H9 (cell line): ENCODE results near the gene RABGEF1. TPM values are rescaled to one million over a fixed set of nuclear protein-coding genes. Genes with fewer than 3 reads are reported as not detected.
A peak's percentile ranks its signal among the peaks of the same experiment; 100 is the strongest.
"Not testable (repeated sequence)": the region's sequence is repeated elsewhere in the genome, so short reads cannot be mapped to it uniquely, and the experiment has no call there.

Experiments used
- DNase-seq: peaks from one replicate; pipeline ENCODE4 v3.0.0-alpha.2; 2017
- H2AFZ ChIP-seq: one replicate; pipeline ENCODE4 v1.6.1; 2013; ENCODE audit warnings: mild to moderate bottlenecking, low read length, control low read depth, moderate library complexity
- H2AK5ac ChIP-seq: 2 replicates; pipeline ENCODE4 v1.6.1; 2013; ENCODE audit warnings: low read length, control low read depth, mixed read lengths; ENCODE audit not compliant: insufficient read length
- H2BK120ac ChIP-seq: one replicate; pipeline ENCODE4 v1.6.1; 2013; ENCODE audit warnings: low read depth, mild to moderate bottlenecking, low read length, control low read depth, inconsistent platforms; ENCODE audit not compliant: poor library complexity, severe bottlenecking
- H2BK12ac ChIP-seq: 2 replicates; pipeline ENCODE4 v1.6.1; 2013; ENCODE audit warnings: low read length, control low read depth, mixed read lengths, low read depth; ENCODE audit not compliant: insufficient read length
- H2BK15ac ChIP-seq: 2 replicates; pipeline ENCODE4 v1.6.1; 2013; ENCODE audit warnings: low read depth, low read length, control low read depth
- H2BK20ac ChIP-seq: one replicate; pipeline ENCODE4 v1.6.1; 2013; ENCODE audit warnings: low read depth, mild to moderate bottlenecking, low read length, control low read depth, inconsistent platforms; ENCODE audit not compliant: poor library complexity, severe bottlenecking
- H2BK5ac ChIP-seq: 2 replicates; pipeline ENCODE4 v1.6.1; 2013; ENCODE audit warnings: low read length, control low read depth, mixed read lengths; ENCODE audit not compliant: insufficient read length
- H3K14ac ChIP-seq: 2 replicates; pipeline ENCODE4 v1.6.1; 2013; ENCODE audit warnings: low read length, control low read depth; ENCODE audit not compliant: insufficient read depth
- H3K18ac ChIP-seq: 2 replicates; pipeline ENCODE4 v1.6.1; 2013; ENCODE audit warnings: low read depth, mild to moderate bottlenecking, mixed read lengths, low read length, control low read depth; ENCODE audit not compliant: insufficient read length
- H3K23ac ChIP-seq: 2 replicates; pipeline ENCODE4 v1.6.1; 2013; ENCODE audit warnings: low read length, control low read depth, mixed read lengths, low read depth; ENCODE audit not compliant: insufficient read length
- H3K23me2 ChIP-seq: 2 replicates; pipeline ENCODE4 v1.6.1; 2013; ENCODE audit warnings: low read depth, mild to moderate bottlenecking, mixed read lengths, low read length, control low read depth; ENCODE audit not compliant: insufficient read length, poor library complexity, severe bottlenecking
- H3K27ac ChIP-seq: 2 replicates; pipeline ENCODE4 v1.5.1; 2013; ENCODE audit warnings: low read length, control low read depth, mixed read lengths, low read depth; ENCODE audit not compliant: insufficient read length
- H3K27me3 ChIP-seq: 2 replicates; pipeline ENCODE4 v1.6.1; 2013; ENCODE audit warnings: low read length, control low read depth, inconsistent platforms; ENCODE audit not compliant: insufficient read depth
- H3K4ac ChIP-seq: 2 replicates; pipeline ENCODE4 v1.6.1; 2013; ENCODE audit warnings: low read depth, mild to moderate bottlenecking, control low read depth, inconsistent platforms, low read length, moderate library complexity
- H3K4me1 ChIP-seq: 2 replicates; pipeline ENCODE4 v1.6.1; 2013; ENCODE audit warnings: low read length, control low read depth, inconsistent platforms; ENCODE audit not compliant: insufficient read depth
- H3K4me2 ChIP-seq: 2 replicates; pipeline ENCODE4 v1.6.1; 2013; ENCODE audit warnings: low read length, control low read depth, mixed read lengths; ENCODE audit not compliant: insufficient read length, insufficient read depth
- H3K56ac ChIP-seq: 2 replicates; pipeline ENCODE4 v1.6.1; 2013; ENCODE audit warnings: low read depth, mild to moderate bottlenecking, mixed read lengths, low read length, control low read depth; ENCODE audit not compliant: insufficient read length
- H3K79me1 ChIP-seq: 2 replicates; pipeline ENCODE4 v1.6.1; 2013; ENCODE audit warnings: low read depth, mild to moderate bottlenecking, moderate library complexity, low read length, control low read depth, inconsistent platforms; ENCODE audit not compliant: insufficient read depth, poor library complexity, severe bottlenecking
- H3K79me2 ChIP-seq: 2 replicates; pipeline ENCODE4 v1.6.1; 2013; ENCODE audit warnings: low read length, control low read depth, inconsistent platforms; ENCODE audit not compliant: insufficient read depth
- H3K9ac ChIP-seq: 2 replicates; pipeline ENCODE4 v1.6.1; 2013; ENCODE audit warnings: low read length, control low read depth, mixed read lengths; ENCODE audit not compliant: insufficient read length; ENCODE audit errors: extremely low read depth
- H3K9me3 ChIP-seq: one replicate; pipeline ENCODE4 v1.6.1; 2013; ENCODE audit warnings: low read depth, low read length, inconsistent platforms; ENCODE audit not compliant: control insufficient read depth
- H3T11ph ChIP-seq: one replicate; pipeline ENCODE4 v1.6.1; 2013; ENCODE audit warnings: mild to moderate bottlenecking, low read length, control low read depth, inconsistent platforms
- H4K20me1 ChIP-seq: one replicate; pipeline ENCODE4 v1.6.1; 2013; ENCODE audit not compliant: control insufficient read depth, insufficient read length, insufficient read depth
- H4K5ac ChIP-seq: 2 replicates; pipeline ENCODE4 v1.6.1; 2013; ENCODE audit warnings: low read depth, mild to moderate bottlenecking, mixed read lengths, low read length, control low read depth; ENCODE audit not compliant: insufficient read length
- H4K8ac ChIP-seq: replicated peaks from 2 replicates; pipeline ENCODE4 v1.6.1; 2013; ENCODE audit warnings: low read length, control low read depth, mixed read lengths, low read depth; ENCODE audit not compliant: insufficient read length
- H4K91ac ChIP-seq: 2 replicates; pipeline ENCODE4 v1.6.1; 2013; ENCODE audit warnings: low read depth, mild to moderate bottlenecking, moderate library complexity, mixed read lengths, low read length, control low read depth; ENCODE audit not compliant: insufficient read length
- H3K27ac Mint-ChIP-seq, 3 experiments: 2 replicates in 2 of 3; 3 replicates in 1 of 3; pipeline ENCODE4 v1.8.0; 2020 to 2021; ENCODE audit warnings: mixed read lengths in 3 of 3, mild to moderate bottlenecking in 1 of 3, moderate library complexity in 1 of 3
- H3K27me3 Mint-ChIP-seq: 2 replicates; pipeline ENCODE4 v1.8.0; 2021; ENCODE audit warnings: low read depth, mild to moderate bottlenecking, moderate library complexity, mixed read lengths
- H3K36me3 Mint-ChIP-seq, 3 experiments: 2 replicates in 2 of 3; 3 replicates in 1 of 3; pipeline ENCODE4 v1.8.0; 2020 to 2021; ENCODE audit warnings: low read depth in 3 of 3, mixed read lengths in 3 of 3; ENCODE audit not compliant: insufficient read depth in 1 of 3
- H3K4me1 Mint-ChIP-seq, 2 experiments: 2 replicates each; pipeline ENCODE4 v1.8.0; 2020; ENCODE audit warnings: mixed read lengths in 2 of 2
- H3K4me3 Mint-ChIP-seq, 2 experiments: 2 replicates in 1 of 2; 3 replicates in 1 of 2; pipeline ENCODE4 v1.8.0; 2020 to 2021; ENCODE audit warnings: mild to moderate bottlenecking in 2 of 2, mixed read lengths in 2 of 2, moderate library complexity in 1 of 2
- H3K9me3 Mint-ChIP-seq, 2 experiments: 2 replicates in 1 of 2; 3 replicates in 1 of 2; pipeline ENCODE4 v1.8.0; 2020; ENCODE audit warnings: mild to moderate bottlenecking in 2 of 2, mixed read lengths in 2 of 2, moderate library complexity in 1 of 2
- WGBS: extraction: QIAGEN DNeasy Blood & Tissue Kit; methylation state at CpG from one replicate; pipeline ENCODE4 v1.1.7; 2013; ENCODE audit warnings: missing lambda C conversion rate, low lambda C conversion rate, mixed read lengths; ENCODE audit not compliant: insufficient read length; ENCODE audit errors: extremely low coverage; 5-methylcytosine and 5-hydroxymethylcytosine counted together
- total RNA-seq: library from RNA; stranded (reverse); gene quantifications from 2 replicates; pipeline ENCODE4 v1.2.1, GENCODE V29; 2021
- TF ChIP-seq, protein P1 (sequence below): fragments of 200-600 bp; sonication (generic); conservative IDR thresholded peaks from 3 replicates; pipeline ENCODE4 v1.8.0; 2021; ENCODE audit warnings: antibody characterized with exemption, mild to moderate bottlenecking

RABGEF1 gene
- total RNA-seq, 1 experiment from 2014 or later: 17.3 TPM

DNA sequence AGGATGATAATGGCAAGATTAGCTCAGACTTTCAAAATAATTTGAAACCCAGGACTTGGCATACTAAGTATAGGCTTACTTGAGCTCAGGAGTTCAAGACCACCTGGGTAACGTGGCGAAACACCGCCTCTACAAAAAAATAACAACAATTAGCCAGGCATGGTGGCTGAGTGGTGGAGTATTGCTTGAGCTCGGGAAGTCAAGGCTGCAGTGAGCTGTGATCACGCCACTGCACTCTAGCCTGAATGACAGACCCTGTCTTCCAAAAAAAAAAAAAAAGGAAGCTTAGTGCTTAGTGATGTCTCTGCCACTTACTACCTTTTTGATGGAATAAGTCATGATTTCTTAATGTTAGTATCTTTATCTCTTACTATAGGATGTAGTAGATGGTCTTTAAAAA lies 25.5 kb downstream of the RABGEF1 start:
- H3K27me3 Mint-ChIP-seq: no peaks in the 10 kb centered on the region
- DNase-seq: no peak
- Histone ChIP-seq H3K18ac (no peak overlapping the region), H3K27ac (no peak overlapping the region), H3K9me3 (no peaks in the 10 kb centered on the region), H3K79me2 (no peaks in the 10 kb centered on the region; the same call in 1 of the 2 replicates), H4K20me1 (no peaks in the 10 kb centered on the region), H4K5ac (no peak overlapping the region), H2AFZ (no peak overlapping the region), H3T11ph (no peak overlapping the region), H2BK5ac (no peak overlapping the region), H3K14ac (no peak overlapping the region), H2BK15ac (no peak overlapping the region), H2BK120ac (no peak overlapping the region), H2AK5ac (no peak overlapping the region), H3K4me2 (no peak overlapping the region), H4K8ac (no peak overlapping the region), H4K91ac (no peak overlapping the region), H3K23me2 (no peaks in the 10 kb centered on the region), H3K27me3 (no peaks in the 10 kb centered on the region), H2BK20ac (no peak overlapping the region), H3K79me1 (peaks cover 4% of the 10 kb centered on the region), H3K9ac (no peak overlapping the region), H2BK12ac (no peak overlapping the region), H3K4me1 (no peaks in the 10 kb centered on the region), H3K56ac (no peak overlapping the region), H3K4ac (no peak overlapping the region), H3K23ac (no peak overlapping the region)
- no peak overlapping the region for H3K27ac Mint-ChIP-seq
- H3K9me3 Mint-ChIP-seq: peaks cover 9 to 10% of the 10 kb centered on the region in 2 experiments
- TF ChIP-seq, protein P1, sequence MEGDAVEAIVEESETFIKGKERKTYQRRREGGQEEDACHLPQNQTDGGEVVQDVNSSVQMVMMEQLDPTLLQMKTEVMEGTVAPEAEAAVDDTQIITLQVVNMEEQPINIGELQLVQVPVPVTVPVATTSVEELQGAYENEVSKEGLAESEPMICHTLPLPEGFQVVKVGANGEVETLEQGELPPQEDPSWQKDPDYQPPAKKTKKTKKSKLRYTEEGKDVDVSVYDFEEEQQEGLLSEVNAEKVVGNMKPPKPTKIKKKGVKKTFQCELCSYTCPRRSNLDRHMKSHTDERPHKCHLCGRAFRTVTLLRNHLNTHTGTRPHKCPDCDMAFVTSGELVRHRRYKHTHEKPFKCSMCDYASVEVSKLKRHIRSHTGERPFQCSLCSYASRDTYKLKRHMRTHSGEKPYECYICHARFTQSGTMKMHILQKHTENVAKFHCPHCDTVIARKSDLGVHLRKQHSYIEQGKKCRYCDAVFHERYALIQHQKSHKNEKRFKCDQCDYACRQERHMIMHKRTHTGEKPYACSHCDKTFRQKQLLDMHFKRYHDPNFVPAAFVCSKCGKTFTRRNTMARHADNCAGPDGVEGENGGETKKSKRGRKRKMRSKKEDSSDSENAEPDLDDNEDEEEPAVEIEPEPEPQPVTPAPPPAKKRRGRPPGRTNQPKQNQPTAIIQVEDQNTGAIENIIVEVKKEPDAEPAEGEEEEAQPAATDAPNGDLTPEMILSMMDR: no peak
- WGBS: no CpG with 5 or more reads among the region's 5 CpGs
- H3K4me3 Mint-ChIP-seq: no peak overlapping the region
- H3K4me1 Mint-ChIP-seq: peaks cover 4 to 7% of the 10 kb centered on the region in 2 experiments
- peaks cover 4 to 9% (median 5%) of the 10 kb centered on the region in 3 experiments; a peak in 5 of 7 replicates for H3K36me3 Mint-ChIP-seq

DNA sequence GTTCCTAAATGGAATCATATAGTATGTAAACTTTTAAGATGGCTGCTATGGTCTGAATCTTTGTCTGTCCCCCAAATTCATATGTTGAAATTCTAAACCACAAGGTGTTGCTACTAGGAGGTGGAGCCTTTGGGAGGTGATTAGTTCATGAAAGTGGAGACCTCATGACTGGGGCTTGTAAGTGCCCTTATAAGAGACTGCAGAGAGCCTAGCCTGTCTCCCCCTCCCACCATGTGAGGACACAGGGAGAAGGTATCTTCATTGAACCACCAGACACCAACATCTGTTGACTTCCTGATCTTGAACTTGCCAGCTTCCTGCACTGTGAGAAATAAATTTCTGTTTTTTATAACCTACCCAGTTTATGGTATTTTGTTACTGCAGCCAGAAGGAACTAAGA lies 27.0 kb downstream of the RABGEF1 start:
- H3K36me3 Mint-ChIP-seq: peaks cover 7 to 14% (median 10%) of the 10 kb centered on the region in 3 experiments; a peak in 6 of 7 replicates
- H2BK20ac ChIP-seq, H2BK120ac ChIP-seq, H3K18ac ChIP-seq, H2AK5ac ChIP-seq, H4K5ac ChIP-seq, H3K4me3 Mint-ChIP-seq, H3K79me2 ChIP-seq, H3K4ac ChIP-seq, H4K91ac ChIP-seq, H3K4me1 Mint-ChIP-seq, H2BK5ac ChIP-seq, H4K20me1 ChIP-seq, H3K23me2 ChIP-seq, H3K4me1 ChIP-seq, H2BK12ac ChIP-seq, H2AFZ ChIP-seq, DNase-seq, H3K23ac ChIP-seq, H3K27me3 ChIP-seq, H3K79me1 ChIP-seq, H3K14ac ChIP-seq, H2BK15ac ChIP-seq, H3K9me3 ChIP-seq, H3K4me2 ChIP-seq, H3T11ph ChIP-seq, H3K27me3 Mint-ChIP-seq, H3K9ac ChIP-seq, H3K27ac ChIP-seq, H4K8ac ChIP-seq, H3K56ac ChIP-seq: not testable (repeated sequence)
- H3K27ac Mint-ChIP-seq: peak overlapping the region in 1 of 3 experiments; percentile 25; a peak in 1 of 7 replicates
- H3K9me3 Mint-ChIP-seq: peaks cover 7 to 10% of the 10 kb centered on the region in 2 experiments
